ENCODE data around the gene MAST4.
A peak's percentile ranks its signal among the peaks of the same experiment; 100 is the strongest.

GRCh38 chr5:67166460-67167285 lies 570.5 kb downstream of the MAST4 start:
- peak; percentile 9; the same call in 1 of the 2 replicates for TF ChIP-seq CTCF (conservative IDR thresholded peaks at IDR 0.05; ENCODE audit: low read length)
- TF ChIP-seq EZH2phosphoT487 (IDR thresholded peaks at IDR 0.05; ENCODE audit: borderline replicate concordance, low read depth, low read length) = no peak
